GM11168 (cell line): ENCODE data around the gene USP15.

Experiments
- in situ Hi-C: fragments of 300-500 bp; cut with MboI; formaldehyde crosslinking; loops from one replicate; pipeline ENCODE4 v1.12.0; 2022; ENCODE audit warnings: low sequenced_read_pairs; ENCODE audit not compliant: unreplicated experiment

Gene USP15

DNA sequence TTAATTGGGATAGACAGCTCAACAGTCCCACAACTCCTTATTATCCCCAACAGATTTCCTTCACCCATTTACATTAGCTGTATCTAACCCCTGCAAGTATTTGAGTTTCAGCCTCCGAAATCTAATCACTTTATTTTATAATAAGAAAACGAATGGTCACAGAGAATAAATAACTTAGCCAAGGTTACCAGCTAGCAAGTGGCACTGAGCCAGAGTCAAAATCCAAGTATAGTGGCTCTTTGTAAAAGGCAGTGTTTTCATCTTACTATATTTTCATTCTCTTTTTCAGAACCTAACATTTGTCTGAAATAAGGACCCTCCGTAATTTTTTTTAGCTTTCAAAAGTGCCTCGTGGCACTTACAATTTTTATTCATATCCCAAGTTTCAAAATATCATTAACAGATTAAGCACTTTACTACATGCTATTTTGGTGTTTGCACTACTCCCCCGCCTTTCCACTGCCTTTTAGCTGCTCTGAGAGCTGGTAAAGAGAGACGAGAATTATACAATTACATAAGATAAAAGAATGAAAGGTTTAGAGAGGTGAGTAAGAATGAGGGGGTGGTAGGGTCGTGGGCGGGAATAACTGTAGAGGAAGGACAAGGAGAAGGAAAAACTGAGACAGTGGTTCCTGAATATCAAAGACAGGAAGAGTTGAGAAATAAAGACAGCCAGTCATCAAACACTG, 3.7 kb upstream of the USP15 start:
- in situ Hi-C loops: no loop called here

DNA sequence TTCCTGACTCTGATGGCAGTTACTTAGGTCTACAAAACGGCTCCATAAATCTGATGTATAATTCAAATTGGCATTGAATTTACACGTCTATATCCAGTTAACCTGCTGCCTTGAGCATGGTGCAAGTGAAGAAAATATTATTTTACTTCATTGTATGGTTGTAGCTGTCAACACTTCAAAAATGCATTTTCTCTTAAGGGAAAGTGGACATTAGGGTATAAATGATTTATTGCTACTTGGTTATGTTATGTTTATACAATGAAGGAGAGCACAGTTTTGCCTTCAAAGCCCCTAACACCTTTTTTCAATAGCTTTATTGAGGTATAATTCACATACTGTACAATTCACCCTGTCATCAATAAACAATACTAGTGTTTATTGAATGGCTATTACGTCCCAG, 2.0 kb upstream of the USP15 start:
- in situ Hi-C loops: no loop called here

DNA sequence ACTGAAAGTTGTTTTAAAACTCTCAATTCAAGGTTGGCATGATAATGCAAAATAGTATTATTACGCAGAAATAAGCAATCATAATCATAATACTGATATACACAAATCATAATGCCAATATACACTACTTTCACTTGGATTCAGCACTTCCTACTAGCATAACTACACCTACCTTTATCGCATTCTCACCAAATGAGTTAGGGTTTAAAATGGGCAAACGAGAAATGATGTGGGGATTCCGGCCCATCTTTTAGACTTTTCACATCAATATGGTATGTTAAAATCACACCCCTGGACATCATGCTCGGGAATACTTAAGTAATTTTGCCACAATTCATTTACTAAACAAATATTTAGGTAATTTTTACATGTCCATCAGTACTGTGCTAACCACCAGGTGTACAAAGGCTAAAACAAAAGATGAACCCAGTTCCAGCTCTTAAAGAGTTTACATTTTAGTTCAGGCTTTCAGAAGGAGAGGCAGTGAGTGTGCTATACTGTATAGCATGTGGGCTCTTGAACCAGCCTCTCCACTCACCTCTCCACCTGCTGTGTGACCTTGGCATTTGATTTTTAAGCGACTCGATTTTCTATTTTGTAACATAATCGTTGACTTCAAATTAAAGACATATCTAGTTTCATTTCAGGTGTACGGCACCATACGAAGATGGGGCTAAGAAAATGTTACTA, 1.1 kb upstream of the USP15 start:
- in situ Hi-C loops: no loop called here

DNA sequence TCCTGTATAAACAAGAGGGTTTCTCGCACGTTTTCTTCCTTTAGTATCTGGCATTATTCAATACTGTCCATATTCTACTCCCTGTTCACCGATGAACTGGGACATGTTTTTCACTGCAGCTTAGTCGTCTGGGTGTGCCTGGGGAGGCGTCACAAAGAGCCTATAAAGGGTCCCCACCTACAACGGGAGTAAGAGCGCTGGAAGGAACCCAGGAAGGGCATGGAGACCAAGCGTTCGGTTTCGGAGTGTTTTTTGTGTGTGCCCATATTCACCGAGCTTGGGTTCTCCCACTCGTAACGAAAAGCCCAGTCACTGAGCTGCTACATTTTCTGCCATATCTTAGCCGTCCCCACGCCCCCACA, 592 bp upstream of the USP15 start:
- in situ Hi-C loops: no loop called here

DNA sequence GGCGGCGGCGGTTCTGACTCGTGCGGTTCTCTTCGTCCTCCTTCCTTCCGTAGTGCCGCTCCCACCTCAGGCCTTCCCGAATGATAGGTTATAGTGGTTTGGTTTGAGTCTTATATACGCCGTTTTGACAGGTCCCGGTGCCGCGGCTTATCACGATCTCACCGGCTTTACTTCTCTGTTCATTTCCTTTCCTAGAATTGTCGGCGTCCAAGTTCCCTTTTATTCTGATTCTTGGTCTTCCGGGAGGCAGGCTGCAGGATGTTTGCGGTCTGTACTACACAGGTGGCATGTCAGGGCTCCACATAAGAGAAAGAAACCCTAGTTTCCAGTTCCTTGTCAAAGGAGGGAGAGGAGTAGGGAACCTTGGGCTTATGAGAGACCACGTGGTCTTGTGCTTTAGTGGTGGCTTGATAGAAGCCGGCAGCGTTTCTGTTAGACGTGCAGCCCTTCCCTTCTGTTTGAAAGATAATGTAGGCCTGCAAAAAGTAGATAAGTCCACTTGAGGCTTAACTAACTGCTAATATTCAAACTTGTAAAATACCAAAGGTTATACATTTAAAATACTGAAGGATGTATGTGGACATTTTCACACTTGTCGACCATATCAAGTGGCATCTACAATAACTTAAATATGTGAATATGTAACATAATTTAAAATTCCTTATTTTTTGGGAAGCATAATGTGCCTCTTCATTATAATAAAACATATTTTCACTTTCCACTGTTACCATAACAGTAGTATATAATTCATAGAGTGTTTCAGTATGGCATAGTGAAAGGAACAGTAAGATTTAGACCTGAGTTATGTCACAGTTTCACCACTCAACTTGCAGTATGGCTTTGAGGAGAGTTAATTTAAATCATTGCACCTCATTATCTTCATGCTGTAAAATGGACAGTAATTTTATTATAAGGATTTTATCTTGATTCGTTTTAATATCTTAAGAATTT, 804 bp downstream of the USP15 start:
- in situ Hi-C loops: no loop called here

DNA sequence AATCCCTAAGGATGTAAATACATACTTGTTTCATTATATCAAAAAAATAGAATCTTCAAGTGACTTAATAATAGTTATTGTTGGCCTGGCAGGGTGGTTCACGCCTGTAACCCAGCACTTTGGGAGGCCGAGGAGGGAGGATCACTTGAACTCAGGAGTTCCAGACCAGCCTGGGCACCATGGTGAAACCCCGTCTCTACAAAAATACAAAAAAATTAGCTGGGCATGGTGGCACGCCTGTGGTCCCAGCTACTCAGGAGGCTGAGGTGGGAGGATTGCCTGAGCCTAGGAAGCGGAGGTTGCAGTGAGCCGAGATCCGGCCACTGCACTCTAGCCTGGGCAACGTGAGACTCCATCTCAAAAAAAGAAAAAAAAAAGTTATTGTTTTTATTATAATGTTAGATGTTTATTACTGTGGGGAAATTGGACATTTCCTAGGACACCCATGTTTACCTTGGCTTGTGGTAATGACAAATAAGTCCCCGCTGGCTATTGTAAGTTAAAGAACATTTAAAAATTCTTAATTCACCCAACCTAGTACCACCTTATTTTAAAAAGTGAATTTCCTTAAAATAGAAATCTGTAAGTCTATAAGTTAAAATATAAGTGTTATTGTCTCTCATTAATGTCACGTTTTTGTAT, 1.8 kb downstream of the USP15 start:
- in situ Hi-C loops: no loop called here

DNA sequence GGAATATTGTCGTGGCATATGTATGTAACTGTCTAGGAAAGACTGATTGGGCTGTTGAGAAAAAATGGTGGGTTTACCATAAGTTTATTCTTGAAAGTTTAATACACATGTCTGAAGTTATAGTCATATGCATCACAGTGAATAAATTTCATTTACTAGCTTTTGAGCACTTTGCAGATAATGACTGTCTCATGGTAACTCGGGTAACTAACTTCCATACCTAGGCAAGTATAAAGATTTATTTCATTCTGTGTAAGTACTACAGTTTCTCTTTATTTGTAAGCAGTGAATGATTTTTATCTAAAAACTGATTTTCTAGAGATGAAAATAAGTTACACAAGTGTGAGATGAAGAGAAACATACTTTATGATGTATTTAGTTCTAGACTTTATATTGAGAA, 3.0 kb downstream of the USP15 start:
- in situ Hi-C loops: no loop called here

DNA sequence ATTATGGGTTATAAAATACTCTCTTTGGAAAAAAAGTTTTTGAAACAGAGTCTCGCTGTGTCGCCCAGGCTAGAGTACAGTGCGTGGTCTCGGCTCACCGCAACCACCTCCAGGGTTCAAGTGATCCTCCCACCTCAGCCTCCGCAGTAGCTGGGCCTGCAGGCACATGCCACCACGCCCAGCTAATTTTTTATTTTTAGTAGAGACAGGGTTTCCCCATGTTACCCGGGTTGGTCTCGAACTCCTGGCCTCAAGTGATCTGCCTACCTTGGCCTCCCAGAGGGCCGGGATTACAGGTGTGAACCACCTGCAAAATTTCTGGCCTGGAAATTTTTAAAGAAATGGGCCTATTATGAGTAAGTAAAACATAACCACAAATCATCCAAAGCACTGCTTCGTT, 3.8 kb downstream of the USP15 start:
- in situ Hi-C loops: no loop called here

DNA sequence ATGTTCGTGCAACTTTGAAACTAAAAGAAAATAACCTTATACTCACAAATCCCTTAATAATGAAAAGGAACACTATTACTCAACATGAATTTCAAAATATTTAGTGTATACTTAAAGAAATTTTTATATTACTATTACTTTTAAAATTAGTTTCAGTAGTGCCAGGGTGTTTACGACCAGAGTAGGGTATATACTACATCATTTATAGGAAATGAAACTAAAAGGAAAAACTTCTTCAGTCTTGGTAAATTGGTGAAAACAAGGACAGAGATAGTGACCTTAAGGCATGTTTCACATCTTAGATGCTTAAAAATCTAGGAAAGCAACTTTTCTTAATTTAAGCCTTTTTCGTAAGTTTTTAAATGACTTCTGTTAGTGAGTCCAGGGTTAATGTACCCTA, 4.5 kb downstream of the USP15 start:
- in situ Hi-C loops: no loop called here

DNA sequence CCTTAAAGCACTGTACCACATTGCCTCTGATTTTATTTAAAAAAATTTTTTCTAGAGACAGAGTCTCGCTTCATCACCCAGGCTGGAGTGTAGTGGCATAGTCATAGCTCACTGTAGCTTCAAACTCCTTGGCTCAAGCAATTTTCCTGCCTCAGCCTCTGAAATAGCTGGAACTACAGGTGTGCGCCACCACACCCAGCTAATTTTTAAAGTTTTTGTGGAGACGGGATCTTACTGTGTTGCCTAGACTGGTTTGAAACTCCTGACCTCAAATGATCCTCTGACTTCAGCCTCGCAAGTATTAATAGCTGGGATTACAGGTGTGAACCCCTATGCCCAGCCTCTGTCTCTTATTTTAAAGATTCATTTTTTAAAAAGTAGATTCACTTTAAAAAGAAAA, 5.3 kb downstream of the USP15 start:
- in situ Hi-C loops: no loop called here

DNA sequence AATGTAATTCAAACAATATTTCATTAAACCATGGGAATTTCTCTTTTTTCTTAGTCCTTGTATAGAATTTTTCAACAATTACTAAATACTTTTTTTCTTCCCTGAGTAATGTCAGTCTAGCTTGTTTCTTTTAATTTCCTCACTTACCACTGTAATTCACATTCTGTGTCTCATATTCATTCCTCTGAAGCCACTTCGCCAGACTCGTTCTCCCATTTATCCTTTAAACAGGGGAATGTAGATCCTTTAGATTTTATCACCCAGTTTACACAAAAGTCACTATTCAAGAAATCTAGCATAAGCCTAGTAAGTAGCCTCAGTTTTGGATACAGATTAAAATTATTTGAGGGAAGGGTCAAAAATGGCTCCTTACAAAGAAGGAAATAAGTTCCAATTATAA, 6.8 kb downstream of the USP15 start:
- in situ Hi-C loops: no loop called here

DNA sequence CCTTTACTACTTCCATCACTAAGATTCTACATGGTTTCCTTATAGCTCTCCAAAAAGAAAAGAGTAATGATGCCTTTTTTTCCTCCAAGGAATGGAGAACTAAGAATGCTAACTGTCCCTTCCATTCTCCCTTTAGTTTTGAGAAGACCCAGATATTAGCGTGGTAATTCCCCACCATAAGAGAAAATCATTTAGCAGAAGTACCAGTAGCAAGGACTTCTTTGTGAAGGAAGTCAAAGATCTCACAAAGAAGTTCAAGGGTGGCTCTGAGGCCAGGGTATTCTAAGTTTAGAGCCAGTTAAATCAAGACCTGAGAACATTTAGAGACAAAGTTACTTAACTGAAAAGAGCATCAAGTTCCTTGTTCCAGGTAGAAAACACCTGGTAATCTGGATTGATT, 7.3 kb downstream of the USP15 start:
- in situ Hi-C loops: no loop called here

DNA sequence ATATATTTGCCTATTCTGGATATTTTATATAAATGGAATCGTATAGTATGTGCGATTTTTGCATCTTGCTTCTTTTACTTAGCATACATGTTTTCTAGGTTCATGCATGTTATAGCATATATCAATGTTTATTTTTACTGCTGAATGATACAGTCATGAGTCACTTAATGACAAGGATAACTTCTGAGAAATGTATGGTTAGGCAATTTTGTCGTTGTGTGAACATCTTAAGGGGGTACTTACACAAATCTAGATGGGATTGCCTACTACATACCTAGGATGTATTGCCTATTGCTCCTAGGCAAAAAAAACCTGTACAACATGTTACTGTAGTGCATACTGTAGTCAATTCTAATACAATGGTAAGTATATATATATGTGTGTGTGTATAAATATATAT, 8.8 kb downstream of the USP15 start:
- in situ Hi-C loops: no loop called here

DNA sequence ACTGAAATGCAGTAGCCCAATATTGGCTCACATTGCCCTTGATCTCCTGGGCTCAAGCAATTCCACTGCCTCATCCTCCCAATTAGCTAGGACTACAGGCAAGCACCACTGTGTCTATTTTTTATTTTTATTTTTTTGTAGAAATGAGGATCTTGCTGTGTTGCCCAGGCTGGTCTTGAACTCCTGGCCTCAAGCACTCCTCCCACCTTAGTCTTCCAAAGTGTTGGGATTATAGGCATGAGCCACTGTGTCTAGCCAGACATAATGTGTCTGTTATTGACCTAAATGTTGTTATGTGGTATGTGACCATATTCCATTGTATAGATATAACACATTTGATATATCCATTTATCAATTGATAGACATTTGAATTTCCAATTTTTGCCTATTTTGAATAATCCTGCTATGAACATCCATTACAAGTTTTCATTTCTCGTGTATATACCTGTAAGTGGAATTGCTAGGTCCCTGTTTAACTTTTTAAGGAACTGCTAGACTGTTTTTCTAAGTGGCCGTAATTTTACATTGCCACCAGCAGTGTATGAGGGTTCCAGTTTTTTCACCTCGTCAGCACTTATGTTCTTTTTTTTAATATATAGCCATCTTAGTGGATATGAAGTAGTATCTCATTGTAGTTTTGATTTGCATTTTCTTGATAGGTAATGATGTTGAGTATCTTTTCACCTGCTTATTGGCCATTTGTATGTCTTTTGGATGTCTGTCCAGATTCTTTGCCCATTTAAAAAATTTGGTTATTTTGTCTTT, 9.4 kb downstream of the USP15 start:
- in situ Hi-C loops: no loop called here

DNA sequence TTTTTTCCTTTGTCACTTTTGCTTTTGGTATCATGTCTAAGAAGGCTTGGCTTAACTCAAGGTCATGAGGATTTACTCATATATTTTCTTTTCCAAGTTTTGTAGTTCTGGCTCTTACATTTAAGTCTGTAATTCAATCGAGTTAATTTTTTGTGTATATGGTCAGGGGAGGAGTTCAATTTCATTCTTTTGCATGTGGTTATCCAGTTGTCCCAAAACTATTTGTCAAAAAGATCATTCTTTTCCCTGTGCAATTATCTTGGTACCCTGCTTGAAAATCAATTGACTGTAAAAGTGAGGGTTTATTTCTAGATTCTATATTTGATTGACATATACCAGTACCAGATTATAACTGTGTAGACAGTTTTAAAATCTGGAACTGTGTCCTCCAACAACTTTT, 10.2 kb downstream of the USP15 start:
- in situ Hi-C loops: no loop called here

DNA sequence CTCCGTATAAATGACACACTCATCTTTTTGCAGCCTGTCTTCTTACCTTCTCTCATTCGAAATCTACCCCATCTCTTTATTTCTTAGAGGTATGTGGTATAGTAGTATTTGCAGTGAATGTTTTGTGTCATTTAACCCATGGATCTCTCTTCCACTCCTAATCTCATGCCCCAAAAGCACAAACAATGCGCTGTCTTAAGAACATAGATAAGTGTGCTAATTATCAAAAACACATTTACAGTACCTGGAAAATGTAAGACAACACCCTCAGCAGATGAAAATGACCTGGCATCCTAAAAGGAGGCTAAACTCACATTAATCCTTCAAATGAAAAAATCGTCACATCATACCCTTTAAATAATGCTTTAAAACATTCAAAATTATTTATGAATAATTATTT, 10.7 kb downstream of the USP15 start:
- in situ Hi-C loops: no loop called here

DNA sequence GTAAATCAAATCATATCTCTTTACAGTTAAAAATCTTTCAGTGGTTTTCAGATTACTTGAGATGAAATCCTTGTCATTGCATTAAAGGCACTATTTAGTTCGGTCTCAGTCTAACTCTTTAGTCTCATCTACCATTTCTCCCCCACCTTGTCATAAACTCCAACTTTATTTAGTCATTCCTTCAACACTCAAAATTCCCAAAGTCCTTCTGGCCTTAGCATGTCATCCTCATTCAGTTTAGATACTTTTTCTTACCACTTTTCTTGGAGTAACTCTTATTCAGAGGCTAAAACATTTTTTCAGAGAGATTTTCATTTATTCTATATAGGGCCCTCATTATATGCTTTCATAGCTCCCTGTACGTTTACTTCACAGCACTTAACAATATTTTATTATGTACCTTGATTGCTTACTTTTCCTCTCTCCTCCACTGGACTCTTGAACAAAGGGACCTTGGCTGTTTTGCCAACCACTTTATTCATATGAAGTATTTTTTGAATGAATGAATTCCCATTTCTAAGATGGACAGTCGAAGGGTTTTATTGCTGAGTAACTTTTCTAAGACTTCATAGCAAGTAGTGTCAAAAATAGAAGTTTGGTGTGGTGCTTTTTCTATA, 12.8 kb downstream of the USP15 start:
- in situ Hi-C loops: no loop called here

DNA sequence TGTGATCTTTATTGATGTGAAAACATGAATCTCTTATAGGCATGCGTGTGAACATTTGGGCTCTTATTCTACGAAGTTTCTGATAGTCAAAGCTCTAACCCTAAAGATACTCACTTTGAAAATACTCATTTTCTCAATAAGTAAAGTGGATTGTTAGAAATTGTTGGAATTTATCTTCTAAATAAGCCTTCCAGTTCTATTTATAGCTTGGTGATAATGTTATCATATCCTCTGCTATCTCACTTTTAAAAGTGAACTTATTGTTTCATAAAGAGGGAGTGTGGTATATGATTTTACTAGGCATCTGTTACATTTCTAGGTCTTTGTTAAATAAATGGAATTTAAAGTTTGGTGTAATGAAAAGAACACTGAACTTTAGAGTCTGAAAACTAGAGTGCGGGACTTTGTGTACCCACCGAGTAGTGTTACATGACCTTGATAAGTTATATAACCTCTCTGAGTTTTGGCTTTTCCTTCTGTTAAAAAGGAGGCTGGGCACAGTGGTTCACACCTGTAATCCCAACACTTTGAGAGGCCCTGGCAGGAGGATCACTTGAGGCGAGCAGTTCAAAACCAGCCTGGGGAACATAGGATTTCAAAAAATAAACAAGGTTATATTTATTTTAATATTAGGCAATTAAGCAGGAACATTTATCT, 13.6 kb downstream of the USP15 start:
- in situ Hi-C loops: no loop called here

DNA sequence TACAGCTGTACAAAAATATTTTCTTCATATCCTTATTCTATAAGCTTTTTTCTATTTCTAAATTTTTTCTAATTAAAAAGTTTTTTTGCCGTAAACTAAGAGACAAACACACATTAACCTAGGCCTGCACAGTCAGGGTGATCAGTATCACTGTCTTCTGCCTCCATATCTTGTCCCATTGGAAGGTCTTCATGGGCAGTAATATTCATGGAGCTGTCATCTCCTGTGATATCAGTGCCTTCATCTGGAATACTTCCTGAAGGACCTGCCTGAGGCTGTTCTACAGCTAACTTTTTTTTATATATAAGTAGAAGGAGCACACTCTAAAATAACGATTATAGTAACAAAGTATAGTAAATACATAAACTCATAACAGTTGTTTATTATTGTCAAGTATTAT, 17.8 kb downstream of the USP15 start:
- in situ Hi-C loops: no loop called here
